Tibial artery (tissue), 4 donors: Measurements from ENCODE around the gene SCARB2.

Experiments used
- DNase-seq, 2 donors: peaks; one replicate each; pipeline ENCODE4 v3.0.0-alpha.2; 2019
- H3K27ac ChIP-seq, 2 donors: fragments of 200-600 bp; sonication (generic) in 1 of 2; 1 replicate in 1 of 2; 2 replicates in 1 of 2; pipeline ENCODE4 v1.5.1; 2018 to 2019; ENCODE audit warnings: mild to moderate bottlenecking in 1 of 2
- H3K27me3 ChIP-seq, 2 donors: fragments of 200-600 bp; sonication (generic) in 1 of 2; one replicate each; pipeline versions ENCODE4 v1.5.1 to v1.6.0; 2016 to 2019
- H3K36me3 ChIP-seq, 3 donors: fragments of 200-600 bp; sonication (generic) in 2 of 3; one replicate each; pipeline ENCODE4 v1.5.1; 2016 to 2019; ENCODE audit warnings: mild to moderate bottlenecking in 2 of 3
- H3K4me1 ChIP-seq, 4 donors: fragments of 200-600 bp; sonication (generic) in 2 of 4; 1 replicate in 3 of 4; 2 replicates in 1 of 4; pipeline ENCODE4 v1.5.1; 2016 to 2019
- H3K4me3 ChIP-seq, 2 donors: fragments of 200-600 bp; sonication (generic) in 1 of 2; 1 replicate in 1 of 2; 2 replicates in 1 of 2; pipeline ENCODE4 v1.5.1; 2018 to 2019; ENCODE audit warnings: mild to moderate bottlenecking in 2 of 2
- H3K9me3 ChIP-seq, 3 donors: fragments of 200-600 bp; sonication (generic) in 1 of 3; one replicate each; pipeline ENCODE4 v1.5.1; 2016 to 2019
- CTCF ChIP-seq, 2 experiments: fragments of 200-600 bp in 1 of 2; fragments of 450-650 bp in 1 of 2; IDR thresholded peaks; one replicate each; pipeline ENCODE4 v1.5.1; 2017 to 2019; ENCODE audit warnings: antibody characterized with exemption in 2 of 2, mild to moderate bottlenecking in 1 of 2, moderate library complexity in 1 of 2
- intact Hi-C: fragments of 100-400 bp; cut with DNase I; formaldehyde crosslinking; loops from one replicate; pipeline ENCODE4 v1.15.0; 2023; ENCODE audit warnings: low total_unique reads

SCARB2 gene

GRCh38 chr4:76182463-76182862 lies 31.2 kb downstream of the SCARB2 start:
- Histone ChIP-seq H3K27me3 (no peaks in the 10 kb centered on the region), H3K4me1 (peaks cover 0 to 16% (median 5%) of the 10 kb centered on the region in 4 donors), H3K4me3 (no peak overlapping the region), H3K36me3 (peaks cover 0 to 15% (median 4%) of the 10 kb centered on the region in 3 donors), H3K27ac (no peak overlapping the region), H3K9me3 (no peaks in the 10 kb centered on the region)
- no peak for DNase-seq
- intact Hi-C loops: loop anchor here (5.0 to 10.0 kb wide), 2 partner anchors 245 to 322 kb away; no protein-coding TSS in a partner anchor
- no peak for TF ChIP-seq CTCF (IDR thresholded peaks at IDR 0.05)

- DNase-seq: peak; percentile 85 to 87
- intact Hi-C loops: loop anchor here (5.0 to 10.0 kb wide), 2 partner anchors 248 to 325 kb away; no protein-coding TSS in a partner anchor
- peak; percentile 82 to 84 for TF ChIP-seq CTCF (IDR thresholded peaks at IDR 0.05)
- Histone ChIP-seq H3K27ac (no peak overlapping the region), H3K27me3 (no peaks in the 10 kb centered on the region), H3K36me3 (peaks cover 14 to 23% (median 19%) of the 10 kb centered on the region in 3 donors), H3K9me3 (no peaks in the 10 kb centered on the region), H3K4me3 (no peak overlapping the region), H3K4me1 (peaks cover 0 to 4% (median 0%) of the 10 kb centered on the region in 4 donors)
Measured at GRCh38 chr4:76179398-76180318, 34.0 kb downstream of the SCARB2 start.

GRCh38 chr4:76178296-76178695 lies 35.3 kb downstream of the SCARB2 start:
- intact Hi-C loops: no loop called here
- Histone ChIP-seq H3K4me1 (no peaks in the 10 kb centered on the region), H3K36me3 (peaks cover 25 to 37% (median 33%) of the 10 kb centered on the region in 3 donors), H3K27ac (no peak overlapping the region), H3K9me3 (no peaks in the 10 kb centered on the region), H3K4me3 (no peak overlapping the region), H3K27me3 (no peaks in the 10 kb centered on the region)
- TF ChIP-seq CTCF (IDR thresholded peaks at IDR 0.05): no peak
- no peak for DNase-seq

- H3K9me3 ChIP-seq: no peaks in the 10 kb centered on the region
- DNase-seq: no peak
- intact Hi-C loops: no loop called here
- TF ChIP-seq CTCF (IDR thresholded peaks at IDR 0.05): no peak
- H3K4me1 ChIP-seq: no peaks in the 10 kb centered on the region
- peaks cover 30 to 42% (median 37%) of the 10 kb centered on the region in 3 donors for H3K36me3 ChIP-seq
- no peak overlapping the region for H3K4me3 ChIP-seq
- H3K27me3 ChIP-seq: no peaks in the 10 kb centered on the region
- no peak overlapping the region for H3K27ac ChIP-seq
Measured at GRCh38 chr4:76177709-76178108, 35.9 kb downstream of the SCARB2 start.

GRCh38 chr4:76175336-76175735 lies 38.3 kb downstream of the SCARB2 start:
- TF ChIP-seq CTCF (IDR thresholded peaks at IDR 0.05): no peak
- Histone ChIP-seq H3K4me3 (no peak overlapping the region), H3K36me3 (peaks cover 49 to 59% (median 51%) of the 10 kb centered on the region in 3 donors), H3K4me1 (no peaks in the 10 kb centered on the region), H3K9me3 (no peaks in the 10 kb centered on the region), H3K27me3 (no peaks in the 10 kb centered on the region), H3K27ac (no peak overlapping the region)
- intact Hi-C loops: no loop called here
- DNase-seq: no peak
